Colonic mucosa (tissue), 4 donors: ENCODE measurements around the gene CHML. TPM values are rescaled to one million over a fixed set of nuclear protein-coding genes. Genes with fewer than 3 reads are reported as not detected.

Experiments used
- DNase-seq: peaks from one replicate; pipeline ENCODE4 v3.0.0-alpha.2; 2020
- H3K27ac ChIP-seq: fragments of 200-600 bp; one replicate; pipeline ENCODE4 v1.8.0; 2021
- H3K27me3 ChIP-seq: fragments of 200-600 bp; one replicate; pipeline ENCODE4 v1.8.0; 2021
- H3K36me3 ChIP-seq: fragments of 200-600 bp; one replicate; pipeline ENCODE4 v1.8.0; 2021
- H3K4me1 ChIP-seq: fragments of 200-600 bp; one replicate; pipeline ENCODE4 v1.8.0; 2021; ENCODE audit warnings: mild to moderate bottlenecking
- H3K4me3 ChIP-seq: fragments of 200-600 bp; one replicate; pipeline ENCODE4 v1.8.0; 2021
- H3K9ac ChIP-seq, 2 donors: one replicate each; pipeline ENCODE4 v1.7.0; 2013; ENCODE audit warnings: control low read depth in 2 of 2, low read depth in 2 of 2, low read length in 2 of 2
- H3K9me3 ChIP-seq: fragments of 200-600 bp; one replicate; pipeline ENCODE4 v1.8.0; 2021
- CTCF ChIP-seq: fragments of 200-600 bp; IDR thresholded peaks from one replicate; pipeline ENCODE4 v1.8.0; 2022; ENCODE audit warnings: antibody characterized with exemption, mild to moderate bottlenecking
- intact Hi-C: fragments of 100-400 bp; cut with DNase I; formaldehyde crosslinking; loops from one replicate; pipeline ENCODE4 v1.14.1; 2022
- total RNA-seq, 2 donors: library from RNA; stranded (reverse); fragmentation: NEBNext Ultra II Directional in 1 of 2; extraction: Animal tissue kit (Norgen Biotek cat#: 25700) in 1 of 2; gene quantifications; one replicate each; pipeline ENCODE4 v1.2.1, GENCODE V29; 2021
- donor health status: healthy.
- donor health status: DM: no; HTN: no; CAD: no.
- donor health status: DM: no; HTN: no; CAD: no.

Gene CHML
- total RNA-seq, 2 donors from 2014 or later, result 5.7 to 10.6 TPM

GRCh38 chr1:241593186-241593585 is 47.0 kb downstream of the CHML start:
- Histone ChIP-seq H3K4me3 (no peak overlapping the region), H3K4me1 (no peaks in the 10 kb centered on the region), H3K36me3 (no peaks in the 10 kb centered on the region), H3K27me3 (no peaks in the 10 kb centered on the region), H3K27ac (no peak overlapping the region), H3K9me3 (no peaks in the 10 kb centered on the region), H3K9ac (no peak overlapping the region)
- no peak for DNase-seq
- no peak for TF ChIP-seq CTCF
- intact Hi-C loops, result no loop called here

GRCh38 chr1:241592273-241592958 is 47.8 kb downstream of the CHML start:
- no peak for DNase-seq
- no peaks in the 10 kb centered on the region for H3K9me3 ChIP-seq
- no peaks in the 10 kb centered on the region for H3K36me3 ChIP-seq
- H3K27me3 ChIP-seq, result no peaks in the 10 kb centered on the region
- intact Hi-C loops, result no loop called here
- TF ChIP-seq CTCF, result no peak
- H3K4me1 ChIP-seq, result no peaks in the 10 kb centered on the region
- no peak overlapping the region for H3K27ac ChIP-seq
- H3K4me3 ChIP-seq, result no peak overlapping the region
- no peak overlapping the region for H3K9ac ChIP-seq

GRCh38 chr1:241591736-241592135 is 48.4 kb downstream of the CHML start:
- Histone ChIP-seq H3K9ac (no peak overlapping the region), H3K4me1 (no peaks in the 10 kb centered on the region), H3K27ac (no peak overlapping the region), H3K36me3 (no peaks in the 10 kb centered on the region), H3K27me3 (no peaks in the 10 kb centered on the region), H3K4me3 (no peak overlapping the region), H3K9me3 (no peaks in the 10 kb centered on the region)
- intact Hi-C loops, result no loop called here
- no peak for DNase-seq
- TF ChIP-seq CTCF, result no peak

- no peak for TF ChIP-seq CTCF
- H3K9ac ChIP-seq, result no peak overlapping the region
- H3K4me3 ChIP-seq, result no peak overlapping the region
- H3K27me3 ChIP-seq, result no peaks in the 10 kb centered on the region
- no peaks in the 10 kb centered on the region for H3K9me3 ChIP-seq
- intact Hi-C loops, result no loop called here
- H3K27ac ChIP-seq, result no peak overlapping the region
- no peaks in the 10 kb centered on the region for H3K36me3 ChIP-seq
- H3K4me1 ChIP-seq, result no peaks in the 10 kb centered on the region
- no peak for DNase-seq
These were observed 48.9 kb downstream of the CHML start for GRCh38 chr1:241591317-241591716.

GRCh38 chr1:241590719-241591118 is 49.5 kb downstream of the CHML start:
- Histone ChIP-seq H3K36me3 (no peaks in the 10 kb centered on the region), H3K27ac (no peak overlapping the region), H3K27me3 (no peaks in the 10 kb centered on the region), H3K4me1 (no peaks in the 10 kb centered on the region), H3K9ac (no peak overlapping the region), H3K9me3 (no peaks in the 10 kb centered on the region), H3K4me3 (no peak overlapping the region)
- intact Hi-C loops, result no loop called here
- no peak for DNase-seq
- TF ChIP-seq CTCF, result no peak

Other genes starting within 250 kb of the CHML start
- 100 to 1,000 TPM; 132 to 138 TPM for gene FH, start 120.6 kb downstream of the CHML start, total RNA-seq
- under 1 TPM in 1 of 2 donors, not detected in 1; 0.80 TPM for gene KMO, start 108.0 kb downstream of the CHML start, total RNA-seq
- gene OPN3, start within 50 bp of the CHML start, total RNA-seq, result 10 to 100 TPM; 11.7 to 39.1 TPM
- gene WDR64, start 11.9 kb upstream of the CHML start, total RNA-seq, result not detected
- gene EXO1, start 207.8 kb upstream of the CHML start, total RNA-seq, result 10 to 100 TPM in 1 of 2 donors, 1 to 10 TPM in 1; 5.1 to 17.6 TPM